SK-N-SH (cell line): ENCODE results near the gene ETFRF1. TPM values are rescaled to one million over a fixed set of nuclear protein-coding genes. Genes with fewer than 3 reads are reported as not detected.

Experiments
- CTCF ChIA-PET: fragments of 300-600, 350-600 bp; formaldehyde crosslinking; extraction: SDS; loops from one replicate; lab custom pipeline; 2021; lab: Yijun Ruan, JAX
- POLR2A ChIA-PET: fragments of 350-600 bp; sonication (Branson Sonifier 250); formaldehyde crosslinking; extraction: SDS; loops from one replicate; lab custom pipeline; 2020; ENCODE audit warnings: antibody characterized with exemption, inconsistent platforms; lab: Yijun Ruan, JAX
- DNase-seq: peaks from one replicate; pipeline ENCODE4 v3.0.0; 2012
- H2AFZ ChIP-seq: fragments of 200-600 bp; sonication (generic); 2 replicates; pipeline ENCODE4 v1.8.1; 2016; ENCODE audit warnings: antibody characterized with exemption, mild to moderate bottlenecking, low read depth
- H3F3A ChIP-seq: fragments of 200-600 bp; sonication (generic); replicated peaks from 2 replicates; pipeline ENCODE3; 2016; ENCODE audit warnings: antibody characterized with exemption, mild to moderate bottlenecking; ENCODE audit not compliant: insufficient read depth
- H3K27ac ChIP-seq, 2 experiments: fragments of 200-500 bp in 1 of 2; fragments of 200-600 bp in 1 of 2; sonication (Bioruptor generic) in 1 of 2; sonication (generic), shearing (Covaris generic) in 1 of 2; 2 replicates each; pipeline versions ENCODE4 v1.5.1 to v1.6.1; 2014 to 2016; ENCODE audit warnings: low read depth in 2 of 2, inconsistent platforms in 1 of 2, low read length in 1 of 2, mild to moderate bottlenecking in 1 of 2, mixed read lengths in 1 of 2
- H3K27me3 ChIP-seq: fragments of 200-600 bp; sonication (generic), shearing (Covaris generic); 2 replicates; pipeline ENCODE4 v1.6.1; 2016; ENCODE audit warnings: mixed run types; ENCODE audit not compliant: insufficient read depth
- H3K36me3 ChIP-seq, 2 experiments: fragments of 200-500 bp in 1 of 2; fragments of 200-600 bp in 1 of 2; sonication (Bioruptor generic) in 1 of 2; sonication (generic) in 1 of 2; replicated peaks in 1 of 2; 2 replicates each; pipeline versions ENCODE3 to v1.5.1; 2014 to 2016; ENCODE audit warnings: low read length in 1 of 2, mild to moderate bottlenecking in 1 of 2; ENCODE audit not compliant: insufficient read depth in 2 of 2, control insufficient read depth in 1 of 2
- H3K4me1 ChIP-seq, 2 experiments: fragments of 200-500 bp in 1 of 2; fragments of 200-600 bp in 1 of 2; sonication (Bioruptor generic) in 1 of 2; sonication (generic), shearing (Covaris generic) in 1 of 2; 2 replicates each; pipeline versions ENCODE4 v1.5.1 to v1.6.1; 2014 to 2016; ENCODE audit warnings: low read depth in 1 of 2, low read length in 1 of 2, mixed run types in 1 of 2; ENCODE audit not compliant: insufficient read depth in 2 of 2, control insufficient read depth in 1 of 2
- H3K4me2 ChIP-seq: fragments of 200-600 bp; sonication (generic), shearing (Covaris generic); 2 replicates; pipeline ENCODE4 v1.6.1; 2017; ENCODE audit warnings: mixed run types
- H3K4me3 ChIP-seq, 2 experiments: fragments of 200-500 bp in 1 of 2; fragments of 200-600 bp in 1 of 2; sonication (Bioruptor generic) in 1 of 2; sonication (generic), shearing (Covaris generic) in 1 of 2; 2 replicates each; pipeline versions ENCODE4 v1.5.1 to v1.8.1; 2014 to 2016; ENCODE audit warnings: low read depth in 2 of 2, inconsistent platforms in 1 of 2, low read length in 1 of 2, mild to moderate bottlenecking in 1 of 2, mixed read lengths in 1 of 2, moderate library complexity in 1 of 2
- H3K79me2 ChIP-seq: fragments of 200-600 bp; sonication (generic); 2 replicates; pipeline ENCODE4 v1.8.1; 2017; ENCODE audit warnings: mild to moderate bottlenecking; ENCODE audit not compliant: insufficient read depth
- H3K9ac ChIP-seq: fragments of 200-600 bp; sonication (generic); 2 replicates; pipeline ENCODE4 v1.6.1; 2017; ENCODE audit warnings: mixed run types
- H3K9me2 ChIP-seq: fragments of 200-600 bp; sonication (generic); 2 replicates; pipeline ENCODE4 v1.6.1; 2017; ENCODE audit warnings: mixed run types
- H3K9me3 ChIP-seq: fragments of 200-600 bp; sonication (generic); 2 replicates; pipeline ENCODE4 v1.6.1; 2017; ENCODE audit warnings: mixed run types, mild to moderate bottlenecking, moderate library complexity
- H4K20me1 ChIP-seq: fragments of 200-600 bp; sonication (generic); 2 replicates; pipeline ENCODE4 v1.6.1; 2017; ENCODE audit warnings: mild to moderate bottlenecking, mixed run types; ENCODE audit not compliant: insufficient read depth
- EP300 ChIP-seq, 2 experiments: IDR thresholded peaks; 2 replicates each; pipeline versions ENCODE4 v1.4.0 to v1.6.1; 2012; ENCODE audit warnings: borderline replicate concordance in 1 of 2, low read depth in 1 of 2, low read length in 1 of 2
- GABPA ChIP-seq: IDR thresholded peaks from 2 replicates; pipeline ENCODE4 v1.4.0; 2012; ENCODE audit warnings: low read depth, mild to moderate bottlenecking
- JUND ChIP-seq: IDR thresholded peaks from 2 replicates; pipeline ENCODE4 v1.4.0; 2012
- NFIC ChIP-seq: IDR thresholded peaks from 2 replicates; pipeline ENCODE4 v1.4.0; 2012; ENCODE audit warnings: borderline replicate concordance
- PBX3 ChIP-seq: IDR thresholded peaks from 2 replicates; pipeline ENCODE4; 2012
- RCOR1 ChIP-seq: fragments of 150-350 bp; IDR thresholded peaks from 2 replicates; pipeline ENCODE4 v1.6.1; 2017; ENCODE audit warnings: antibody characterized with exemption, low read length
- SMC3 ChIP-seq: IDR thresholded peaks from 2 replicates; pipeline ENCODE4 v1.6.1; 2012; ENCODE audit warnings: low read depth, low read length, improper control_type of control experiment
- USF1 ChIP-seq: IDR thresholded peaks from 2 replicates; pipeline ENCODE4 v1.4.0; 2012; ENCODE audit warnings: low read depth, borderline replicate concordance
- USF2 ChIP-seq: fragments of 150-350 bp; IDR thresholded peaks from 2 replicates; pipeline ENCODE4 v1.6.1; 2017; ENCODE audit warnings: antibody characterized with exemption, low read length, low read depth, borderline replicate concordance
- YY1 ChIP-seq: IDR thresholded peaks from 2 replicates; pipeline ENCODE4 v1.4.0; 2012; ENCODE audit warnings: low read depth, mild to moderate bottlenecking
- ZBTB33 ChIP-seq: IDR thresholded peaks from 2 replicates; pipeline ENCODE4 v1.4.0; 2012; ENCODE audit warnings: low read depth, borderline replicate concordance
- WGBS: methylation state at CpG from one replicate; pipeline ENCODE4 v1.1.6; 2017; ENCODE audit warnings: low lambda C conversion rate; 5-methylcytosine and 5-hydroxymethylcytosine counted together
- polyA plus RNA-seq, 3 experiments: library from polyadenylated mRNA; depleted of rRNA; stranded (reverse); fragments of >200 nt; gene quantifications; 2 replicates each; pipeline ENCODE4 v1.2.3, GENCODE V29; 2012

ETFRF1 gene
- polyA plus RNA-seq, 1 of the 3 experiments (the other 2 are of a cell fraction) = 7.8 TPM

DNA sequence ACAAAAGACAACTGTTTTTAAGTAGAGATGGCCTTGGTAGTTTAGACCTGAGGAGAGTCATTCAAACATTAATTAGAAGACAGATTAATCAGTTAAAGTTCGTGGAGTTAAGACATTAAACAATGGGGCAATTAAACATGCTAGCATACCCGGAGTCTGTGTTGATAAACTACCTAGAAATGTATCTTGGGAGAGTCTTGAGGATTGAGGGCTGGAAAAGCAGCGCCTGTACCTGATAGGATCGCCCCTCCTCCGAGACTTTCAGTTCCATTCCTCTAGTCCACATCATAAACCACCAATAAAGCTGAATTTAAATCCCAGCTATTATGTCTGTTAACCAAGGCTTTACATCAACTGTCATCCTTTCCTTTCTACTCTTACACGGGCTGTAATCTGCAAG lies 56.7 kb downstream of the ETFRF1 start (continued):
- TF ChIP-seq ZBTB33 = no peak
- no peak for TF ChIP-seq USF2
- TF ChIP-seq USF1 = no peak
- no peak for TF ChIP-seq JUND
- TF ChIP-seq EP300 (IDR thresholded peaks at IDR 0.05; ENCODE audit: borderline replicate concordance in 1 of 2, low read depth in 1 of 2, low read length in 1 of 2) = no peak
- no peak for TF ChIP-seq SMC3

DNA sequence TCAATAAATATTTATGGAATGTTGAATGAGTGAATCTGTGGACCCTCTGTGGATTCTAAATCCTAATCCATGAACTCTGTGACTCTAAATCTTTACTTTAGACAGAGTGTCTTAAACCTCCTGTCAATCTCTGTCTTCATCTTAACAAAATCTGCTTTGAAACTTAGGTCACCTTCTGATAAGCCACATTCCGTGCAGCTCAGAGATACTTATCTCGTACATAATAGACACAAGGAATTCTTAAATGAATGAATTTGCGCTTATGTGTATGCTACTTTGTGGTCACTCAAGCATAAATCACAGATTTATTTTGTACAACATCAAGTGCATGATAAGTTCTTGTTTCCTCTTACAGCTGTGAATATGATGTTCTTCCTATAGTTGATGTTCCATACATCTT lies 57.9 kb downstream of the ETFRF1 start:
- no peak for DNase-seq
- H3K27me3 ChIP-seq = no peaks in the 10 kb centered on the region
- no peak overlapping the region for H3K4me2 ChIP-seq
- H3K36me3 ChIP-seq = peaks cover 0 to 5% of the 10 kb centered on the region in 2 experiments
- no peak overlapping the region for H3K9ac ChIP-seq
- no peak overlapping the region for H2AFZ ChIP-seq
- peaks cover 7 to 13% of the 10 kb centered on the region in 2 experiments; a peak in 3 of 4 replicates for H3K4me1 ChIP-seq
- H3K9me2 ChIP-seq = no peaks in the 10 kb centered on the region
- H3K4me3 ChIP-seq = no peak overlapping the region
- H4K20me1 ChIP-seq = peaks cover 11% of the 10 kb centered on the region
- peaks cover 24% of the 10 kb centered on the region for H3K79me2 ChIP-seq
- ChIA-PET POLR2A (interaction anchor here (0.6 kb wide), 1 partner anchor 325 kb away, joined by 3 read pairs; no protein-coding TSS in a partner anchor), CTCF (interaction anchor here (0.6 to 1.5 kb wide), 2 partner anchors 34 to 134 kb away, joined by 3 to 5 read pairs; no protein-coding TSS in a partner anchor)
- peaks cover 5% of the 10 kb centered on the region for H3F3A ChIP-seq
- H3K27ac ChIP-seq = no peak overlapping the region
- H3K9me3 ChIP-seq = no peaks in the 10 kb centered on the region
- no peak for TF ChIP-seq GABPA
- TF ChIP-seq EP300 (IDR thresholded peaks at IDR 0.05; ENCODE audit: borderline replicate concordance in 1 of 2, low read depth in 1 of 2, low read length in 1 of 2) = no peak
- no peak for TF ChIP-seq PBX3
- no peak for TF ChIP-seq YY1
- no peak for TF ChIP-seq NFIC
- TF ChIP-seq RCOR1 = no peak
- TF ChIP-seq, all 33 proteins: peak for 0
- 94% methylated on average over 3 of the region's 3 CpGs for WGBS
